Endodermal cell (in vitro differentiated cells): Measurements from ENCODE around the gene SOX8. TPM values are rescaled to one million over a fixed set of nuclear protein-coding genes. Genes with fewer than 3 reads are reported as not detected.

Source experiments
- DNase-seq: peaks from one replicate; pipeline ENCODE4 v3.0.0-alpha.2; 2017
- H3K27ac ChIP-seq: 2 replicates; pipeline ENCODE4 v1.5.1; 2013; ENCODE audit warnings: mild to moderate bottlenecking, low read depth, low read length, moderate library complexity
- H3K27me3 ChIP-seq: 2 replicates; pipeline ENCODE4 v1.6.1; 2013; ENCODE audit warnings: mild to moderate bottlenecking, low read length, moderate library complexity; ENCODE audit not compliant: insufficient read depth, control insufficient read depth, poor library complexity, severe bottlenecking
- H3K36me3 ChIP-seq: 2 replicates; pipeline ENCODE4 v1.7.0; 2013; ENCODE audit warnings: mild to moderate bottlenecking, low read length, moderate library complexity; ENCODE audit not compliant: control insufficient read depth, insufficient read depth
- H3K4me1 ChIP-seq: one replicate; pipeline ENCODE4 v1.7.0; 2013; ENCODE audit warnings: low read length; ENCODE audit not compliant: control insufficient read depth, insufficient read depth
- H3K4me3 ChIP-seq: 2 replicates; pipeline ENCODE4 v1.5.1; 2013; ENCODE audit warnings: mild to moderate bottlenecking, low read length, moderate library complexity
- H3K9ac ChIP-seq: 2 replicates; pipeline ENCODE4 v1.6.1; 2013; ENCODE audit warnings: mild to moderate bottlenecking, low read length, moderate library complexity; ENCODE audit not compliant: poor library complexity, severe bottlenecking; ENCODE audit errors: extremely low read depth
- H3K9me3 ChIP-seq: 2 replicates; pipeline ENCODE4 v1.6.1; 2013; ENCODE audit warnings: mild to moderate bottlenecking, low read length, moderate library complexity; ENCODE audit not compliant: control insufficient read depth
- H3K27ac Mint-ChIP-seq: 2 replicates; pipeline ENCODE4 v1.8.0; 2020; ENCODE audit warnings: mixed read lengths
- H3K27me3 Mint-ChIP-seq: 2 replicates; pipeline ENCODE4 v1.8.0; 2021; ENCODE audit warnings: mild to moderate bottlenecking, mixed read lengths; ENCODE audit not compliant: insufficient read depth
- H3K36me3 Mint-ChIP-seq: 2 replicates; pipeline ENCODE4 v1.8.0; 2020; ENCODE audit warnings: low read depth, mixed read lengths
- H3K4me1 Mint-ChIP-seq: 2 replicates; pipeline ENCODE4 v1.8.0; 2020; ENCODE audit warnings: mixed read lengths
- H3K4me3 Mint-ChIP-seq: 2 replicates; pipeline ENCODE4 v1.8.0; 2020; ENCODE audit warnings: mild to moderate bottlenecking, moderate library complexity, mixed read lengths
- H3K9me3 Mint-ChIP-seq: 2 replicates; pipeline ENCODE4 v1.8.0; 2020; ENCODE audit warnings: mild to moderate bottlenecking, mixed read lengths
- WGBS, 2 experiments: methylation state at CpG; one replicate each; pipeline versions ENCODE4 v1.1.5 to v1.1.7; 2013; ENCODE audit warnings: missing lambda C conversion rate in 2 of 2, mixed read lengths in 1 of 2; ENCODE audit not compliant: insufficient coverage in 1 of 2, insufficient read length in 1 of 2; 5-methylcytosine and 5-hydroxymethylcytosine counted together
- total RNA-seq, 2 donors: library from RNA; stranded (reverse); fragmentation: NEBNext Ultra II Directional in 1 of 2; extraction: Animal tissue kit (Norgen Biotek cat#: 25700) in 1 of 2; gene quantifications; 2 replicates in 1 of 2; 3 replicates in 1 of 2; pipeline ENCODE4 v1.2.1, GENCODE V29; 2021
- TF ChIP-seq, protein P1 (sequence below): fragments of 200-600 bp; sonication (generic); conservative IDR thresholded peaks from 2 replicates; pipeline ENCODE4 v1.5.0; 2021; ENCODE audit warnings: antibody characterized with exemption, mild to moderate bottlenecking

The SOX8 gene
- total RNA-seq, 2 donors from 2014 or later: 0.69 to 5.1 TPM

DNA sequence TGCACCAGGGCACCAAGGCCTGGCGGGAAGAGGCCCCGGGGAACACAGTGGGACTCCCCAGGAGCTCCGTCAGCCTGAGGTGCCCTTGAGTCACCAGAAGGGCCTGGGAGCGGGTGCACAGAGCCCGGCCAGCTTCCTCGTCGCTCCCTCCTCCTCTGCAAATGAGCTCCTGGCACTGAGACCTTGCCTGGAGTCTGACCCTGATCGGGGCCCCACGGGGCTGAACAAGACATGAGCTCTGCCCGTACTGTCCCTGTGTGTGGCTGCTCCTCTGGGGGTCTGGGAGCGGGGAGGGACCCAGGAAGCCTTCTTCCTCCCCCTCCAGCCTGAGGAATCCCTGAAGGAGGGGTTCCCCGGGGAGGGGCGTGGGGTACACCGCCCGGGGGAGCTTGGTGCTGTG lies 54.6 kb downstream of the SOX8 start:
- Mint-ChIP-seq H3K4me3 (no peak overlapping the region), H3K27me3 (no peaks in the 10 kb centered on the region), H3K27ac (no peak overlapping the region), H3K9me3 (no peaks in the 10 kb centered on the region), H3K4me1 (no peaks in the 10 kb centered on the region), H3K36me3 (no peaks in the 10 kb centered on the region)
- no peak overlapping the region for H3K9ac ChIP-seq
- H3K9me3 ChIP-seq: no peaks in the 10 kb centered on the region
- no peak for DNase-seq
- no peaks in the 10 kb centered on the region for H3K4me1 ChIP-seq
- 85 to 91% methylated on average over 8 to 15 of the region's 15 CpGs for WGBS, 2 experiments
- no peaks in the 10 kb centered on the region for H3K36me3 ChIP-seq
- no peak overlapping the region for H3K4me3 ChIP-seq
- no peak overlapping the region for H3K27ac ChIP-seq
- TF ChIP-seq, protein P1, sequence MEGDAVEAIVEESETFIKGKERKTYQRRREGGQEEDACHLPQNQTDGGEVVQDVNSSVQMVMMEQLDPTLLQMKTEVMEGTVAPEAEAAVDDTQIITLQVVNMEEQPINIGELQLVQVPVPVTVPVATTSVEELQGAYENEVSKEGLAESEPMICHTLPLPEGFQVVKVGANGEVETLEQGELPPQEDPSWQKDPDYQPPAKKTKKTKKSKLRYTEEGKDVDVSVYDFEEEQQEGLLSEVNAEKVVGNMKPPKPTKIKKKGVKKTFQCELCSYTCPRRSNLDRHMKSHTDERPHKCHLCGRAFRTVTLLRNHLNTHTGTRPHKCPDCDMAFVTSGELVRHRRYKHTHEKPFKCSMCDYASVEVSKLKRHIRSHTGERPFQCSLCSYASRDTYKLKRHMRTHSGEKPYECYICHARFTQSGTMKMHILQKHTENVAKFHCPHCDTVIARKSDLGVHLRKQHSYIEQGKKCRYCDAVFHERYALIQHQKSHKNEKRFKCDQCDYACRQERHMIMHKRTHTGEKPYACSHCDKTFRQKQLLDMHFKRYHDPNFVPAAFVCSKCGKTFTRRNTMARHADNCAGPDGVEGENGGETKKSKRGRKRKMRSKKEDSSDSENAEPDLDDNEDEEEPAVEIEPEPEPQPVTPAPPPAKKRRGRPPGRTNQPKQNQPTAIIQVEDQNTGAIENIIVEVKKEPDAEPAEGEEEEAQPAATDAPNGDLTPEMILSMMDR: no peak
- no peaks in the 10 kb centered on the region for H3K27me3 ChIP-seq

Other genes starting within 250 kb of the SOX8 start
- 10 to 100 TPM; 41.4 to 43.3 TPM for gene CIAO3, start 240.8 kb upstream of the SOX8 start, total RNA-seq
- gene MSLN, start 221.0 kb upstream of the SOX8 start, total RNA-seq: under 1 TPM; 0.42 to 0.86 TPM
- gene RPUSD1, start 193.4 kb upstream of the SOX8 start, total RNA-seq: 10 to 100 TPM; 24.1 to 34.4 TPM
- 100 to 1,000 TPM; 158 to 169 TPM for gene CHTF18, start 193.2 kb upstream of the SOX8 start, total RNA-seq
- gene GNG13, start 181.0 kb upstream of the SOX8 start, total RNA-seq: not detected
- gene LMF1, start 10.8 kb upstream of the SOX8 start, total RNA-seq: 10 to 100 TPM; 13.7 to 15.1 TPM
- gene SSTR5, start 91.0 kb downstream of the SOX8 start, total RNA-seq: 1 to 10 TPM in 1 of 2 donors, under 1 TPM in 1; 0.64 to 1.3 TPM
- gene C1QTNF8, start 114.5 kb downstream of the SOX8 start, total RNA-seq: under 1 TPM; 0.15 to 0.20 TPM
- gene CACNA1H, start 171.3 kb downstream of the SOX8 start, total RNA-seq: 10 to 100 TPM; 31.6 to 45.0 TPM
- not detected for gene TPSG1, start 243.5 kb downstream of the SOX8 start, total RNA-seq
- gene TPSB2, start 248.4 kb downstream of the SOX8 start, total RNA-seq: not detected